Thyroid gland (tissue), 4 donors: ENCODE measurements around the gene BIK. TPM values are rescaled to one million over a fixed set of nuclear protein-coding genes. Genes with fewer than 3 reads are reported as not detected.

ENCODE experiments used
- DNase-seq, 2 donors: peaks; one replicate each; pipeline ENCODE4 v3.0.0-alpha.2; 2019
- H3K27ac ChIP-seq, 3 donors: fragments of 200-600 bp; sonication (generic); 1 replicate in 2 of 3; 2 replicates in 1 of 3; pipeline ENCODE4 v1.5.1; 2016 to 2019; ENCODE audit warnings: mild to moderate bottlenecking in 1 of 3, moderate library complexity in 1 of 3
- H3K27me3 ChIP-seq: fragments of 200-600 bp; sonication (generic); one replicate; pipeline ENCODE4 v1.5.1; 2019
- H3K36me3 ChIP-seq, 2 donors: fragments of 200-600 bp; sonication (generic); one replicate each; pipeline ENCODE4 v1.5.1; 2016 to 2019
- H3K4me1 ChIP-seq, 2 donors: fragments of 200-600 bp; sonication (generic); one replicate each; pipeline ENCODE4 v1.5.1; 2017 to 2019
- H3K4me3 ChIP-seq, 3 donors: fragments of 200-600 bp; sonication (generic); replicated peaks in 1 of 3; 1 replicate in 2 of 3; 2 replicates in 1 of 3; pipeline ENCODE4 v1.5.1; 2016; ENCODE audit warnings: mild to moderate bottlenecking in 1 of 3
- H3K9me3 ChIP-seq: fragments of 200-600 bp; sonication (generic); one replicate; pipeline ENCODE4 v1.5.1; 2017
- CTCF ChIP-seq, 6 experiments: fragments of 200-600 bp in 3 of 6; fragments of 450-650 bp in 3 of 6; sonication (generic) in 3 of 6; IDR thresholded peaks; one replicate each; pipeline ENCODE4 v1.5.1; 2016 to 2019; ENCODE audit warnings: antibody characterized with exemption in 6 of 6, mild to moderate bottlenecking in 2 of 6, inconsistent platforms in 1 of 6, moderate library complexity in 1 of 6
- POLR2A ChIP-seq, 2 donors: fragments of 450-650 bp; IDR thresholded peaks; one replicate each; pipeline ENCODE4 v1.6.1; 2017; ENCODE audit warnings: antibody characterized with exemption in 2 of 2, mild to moderate bottlenecking in 2 of 2, moderate library complexity in 1 of 2
- WGBS, 2 donors: methylation state at CpG; one replicate each; pipeline ENCODE4 v1.1.5; 2017; 5-methylcytosine and 5-hydroxymethylcytosine counted together
- intact Hi-C: fragments of 100-400 bp; cut with DNase I; formaldehyde crosslinking; loops from one replicate; pipeline ENCODE4 v1.15.1; 2023
- total RNA-seq, 4 donors: library from RNA; depleted of rRNA; stranded (reverse); fragments of >200 nt; gene quantifications; one replicate each; pipeline ENCODE4 v1.2.3, GENCODE V29; 2016

The BIK gene
- total RNA-seq, 4 donors from 2014 or later, result 4.1 to 12.1 (median 5.7) TPM

GRCh38 chr22:43079742-43080141 is 30.8 kb upstream of the BIK start:
- DNase-seq, result no peak
- H3K27me3 ChIP-seq, result no peaks in the 10 kb centered on the region
- no peak overlapping the region for H3K4me3 ChIP-seq
- H3K4me1 ChIP-seq, result peaks cover 11 to 12% of the 10 kb centered on the region in 2 donors
- no peak overlapping the region for H3K27ac ChIP-seq
- intact Hi-C loops, result no loop called here
- 93 to 94% methylated on average over 12 to 14 of the region's 14 CpGs for WGBS, 2 donors
- H3K9me3 ChIP-seq, result no peaks in the 10 kb centered on the region
- TF ChIP-seq POLR2A (IDR thresholded peaks at IDR 0.05) (no peak), CTCF (IDR thresholded peaks at IDR 0.05) (no peak)
- no peaks in the 10 kb centered on the region for H3K36me3 ChIP-seq

- peak; percentile 71 to 74 for DNase-seq
- no peaks in the 10 kb centered on the region for H3K36me3 ChIP-seq
- intact Hi-C loops, result no loop called here
- H3K4me1 ChIP-seq, result peaks cover 11 to 12% of the 10 kb centered on the region in 2 donors
- H3K27me3 ChIP-seq, result no peaks in the 10 kb centered on the region
- TF ChIP-seq CTCF (IDR thresholded peaks at IDR 0.05), result no peak
- peak in 1 of 2 donors; percentile 22 for TF ChIP-seq POLR2A (IDR thresholded peaks at IDR 0.05)
- H3K9me3 ChIP-seq, result no peaks in the 10 kb centered on the region
- H3K4me3 ChIP-seq, result no peak overlapping the region
- peak overlapping the region; percentile 33 to 64 (median 61) for H3K27ac ChIP-seq
- WGBS, 2 donors, result 42 to 45% methylated on average over 2 of the region's 2 CpGs
Measured at GRCh38 chr22:43080616-43081015, 29.9 kb upstream of the BIK start.

GRCh38 chr22:43081968-43082367 is 28.6 kb upstream of the BIK start:
- no peak for DNase-seq
- Histone ChIP-seq H3K9me3 (no peaks in the 10 kb centered on the region), H3K27me3 (no peaks in the 10 kb centered on the region), H3K27ac (no peak overlapping the region), H3K4me3 (no peak overlapping the region), H3K4me1 (peaks cover 11 to 12% of the 10 kb centered on the region in 2 donors), H3K36me3 (no peaks in the 10 kb centered on the region)
- TF ChIP-seq CTCF (IDR thresholded peaks at IDR 0.05) (no peak), POLR2A (IDR thresholded peaks at IDR 0.05) (no peak)
- 94 to 96% methylated on average over 4 of the region's 4 CpGs for WGBS, 2 donors
- intact Hi-C loops, result no loop called here

GRCh38 chr22:43085658-43086606 is 24.6 kb upstream of the BIK start:
- intact Hi-C loops, result no loop called here
- H3K27me3 ChIP-seq, result no peaks in the 10 kb centered on the region
- DNase-seq, result no peak
- H3K9me3 ChIP-seq, result no peaks in the 10 kb centered on the region
- peaks cover 10 to 13% of the 10 kb centered on the region in 2 donors for H3K4me1 ChIP-seq
- 84 to 89% methylated on average over 19 of the region's 19 CpGs for WGBS, 2 donors
- no peaks in the 10 kb centered on the region for H3K36me3 ChIP-seq
- no peak for TF ChIP-seq CTCF (IDR thresholded peaks at IDR 0.05)
- TF ChIP-seq POLR2A (IDR thresholded peaks at IDR 0.05), result no peak
- H3K27ac ChIP-seq, result no peak overlapping the region
- H3K4me3 ChIP-seq, result no peak overlapping the region

GRCh38 chr22:43088627-43088983 is 21.9 kb upstream of the BIK start:
- H3K27ac ChIP-seq, result peak overlapping the region in 1 of 3 donors; percentile 51
- H3K4me3 ChIP-seq, result peak overlapping the region in 2 of 3 donors; percentile 68 to 82
- intact Hi-C loops, result no loop called here
- DNase-seq, result no peak
- 65 to 68% methylated on average over 9 of the region's 9 CpGs for WGBS, 2 donors
- no peaks in the 10 kb centered on the region for H3K36me3 ChIP-seq
- TF ChIP-seq CTCF (IDR thresholded peaks at IDR 0.05), result no peak
- no peak for TF ChIP-seq POLR2A (IDR thresholded peaks at IDR 0.05)
- no peaks in the 10 kb centered on the region for H3K27me3 ChIP-seq
- peaks cover 5 to 9% of the 10 kb centered on the region in 2 donors for H3K4me1 ChIP-seq
- H3K9me3 ChIP-seq, result no peaks in the 10 kb centered on the region
